Measurements from ENCODE around the gene KIAA0232. TPM values are rescaled to one million over a fixed set of nuclear protein-coding genes. Genes with fewer than 3 reads are reported as not detected.

Gene KIAA0232
- total and polyA plus RNA-seq, 9 of the 15 experiments (the other 6 are each of a cell fraction or from before 2014, with no cell fraction given): 3.5 to 17.4 (median 13.0) TPM

DNA sequence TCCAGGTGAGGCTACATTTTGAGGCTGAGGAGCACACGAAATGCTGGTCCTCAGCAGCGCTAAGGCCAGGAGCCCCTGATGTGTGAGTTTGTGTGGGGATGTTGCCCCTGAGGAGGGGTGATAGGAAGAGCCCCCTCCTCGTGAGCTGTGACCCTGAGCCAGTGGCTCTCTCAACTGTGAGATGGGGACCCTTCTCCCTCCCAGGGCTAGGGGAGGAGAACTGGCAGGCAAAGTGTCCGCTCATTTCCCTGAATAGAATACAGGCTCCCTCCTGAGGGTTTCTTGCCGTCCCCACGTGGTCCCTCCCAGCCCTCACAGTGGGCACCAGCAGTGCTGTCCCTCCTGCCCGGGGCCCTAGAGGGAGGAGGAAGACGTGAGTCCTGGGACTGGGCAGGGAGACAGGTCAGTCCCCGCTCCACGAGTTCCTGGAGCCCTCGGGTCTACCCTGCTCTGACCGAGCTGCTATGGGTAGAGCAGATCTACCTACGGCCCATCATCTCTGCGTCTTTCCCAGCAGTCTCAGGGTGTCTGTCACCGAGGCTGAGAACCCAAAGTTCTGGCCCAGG is 106.1 kb downstream of the KIAA0232 start:
- 93% methylated on average over 11 of the region's 15 CpGs for WGBS (ENCODE audit: insufficient coverage, low coverage, missing lambda C conversion rate)
- no peak for ATAC-seq
- Histone ChIP-seq H2AFZ (ENCODE audit: low read depth, low read length) (no peak overlapping the region), H3K79me2 (ENCODE audit: control insufficient read depth, insufficient read depth, low read length) (no peaks in the 10 kb centered on the region), H3K9me3 (replicated peaks; ENCODE audit: control insufficient read depth, insufficient read depth, low read depth, low read length) (peaks cover 8% of the 10 kb centered on the region), H4K20me1 (replicated peaks; ENCODE audit: control insufficient read depth, insufficient read depth, low read length) (no peaks in the 10 kb centered on the region), H3K9ac (ENCODE audit: insufficient read depth in 1 of 2, low read depth in 2 of 2, low read length in 2 of 2) (peak overlapping the region in 1 of 2 experiments; percentile 36; a peak in 1 of 4 replicates), H3K27ac (ENCODE audit: extremely low read depth, low read depth, low read length) (peak overlapping the region; percentile 34; the same call in 2 of the 3 replicates), H3K4me3 (no peak overlapping the region), H3K4me2 (ENCODE audit: insufficient read depth, low read length) (no peak overlapping the region), H3K27me3 (ENCODE audit: control insufficient read depth in 2 of 2, insufficient read depth in 2 of 2, low read length in 2 of 2) (no peaks in the 10 kb centered on the region), H3K36me3 (ENCODE audit: control insufficient read depth, insufficient read depth, low read length) (no peaks in the 10 kb centered on the region; the same call in 2 of the 3 replicates), H3K4me1 (replicated peaks in 1 of 2; ENCODE audit: control insufficient read depth in 2 of 2, insufficient read depth in 2 of 2, low read length in 2 of 2) (peaks cover 27 to 51% of the 10 kb centered on the region in 2 experiments), H3K9me1 (ENCODE audit: control insufficient read depth, insufficient read depth, low read length) (no peaks in the 10 kb centered on the region)
- DNase-seq (ENCODE audit: extremely low read depth in 1 of 4, low spot score in 3 of 4): no peak
- in situ Hi-C loops (cut with MboI) (no loop called here), intact Hi-C loops (cut with micrococcal nuclease) (no loop called here)
- TF ChIP-seq TFAM (CRISPR knock-in tag; conservative IDR thresholded peaks at IDR 0.05) (no peak), ZC3H11A (IDR thresholded peaks at IDR 0.05; ENCODE audit: low read depth, low read length) (no peak), FOS (IDR thresholded peaks at IDR 0.05; ENCODE audit: extremely low read depth, insufficient read length) (no peak), TAF7 (tag; IDR thresholded peaks at IDR 0.05) (no peak), MTA3 (IDR thresholded peaks at IDR 0.05; ENCODE audit: borderline replicate concordance) (no peak), FIP1L1 (IDR thresholded peaks at IDR 0.05; ENCODE audit: low read depth, low read length, poor library complexity, severe bottlenecking) (no peak), ZNF507 (tag; conservative IDR thresholded peaks at IDR 0.05) (no peak), EGR1 (conservative IDR thresholded peaks at IDR 0.05) (no peak), ZNF436 (CRISPR knock-in tag; IDR thresholded peaks at IDR 0.05) (no peak), ILF3 (IDR thresholded peaks at IDR 0.05; ENCODE audit: borderline replicate concordance) (no peak), XRCC4 (IDR thresholded peaks at IDR 0.05; ENCODE audit: extremely low read depth, insufficient read depth, insufficient read length) (no peak), CBX8 (IDR thresholded peaks at IDR 0.05; ENCODE audit: borderline replicate concordance, extremely low read depth, low read depth, low read length, poor library complexity, severe bottlenecking) (no peak), NEUROD1 (IDR thresholded peaks at IDR 0.05; ENCODE audit: borderline replicate concordance, low read depth, low read length, partially characterized antibody) (no peak), ZNF589 (CRISPR knock-in tag; IDR thresholded peaks at IDR 0.05; ENCODE audit: low read depth) (no peak)
- TF ChIP-seq, protein P1, sequence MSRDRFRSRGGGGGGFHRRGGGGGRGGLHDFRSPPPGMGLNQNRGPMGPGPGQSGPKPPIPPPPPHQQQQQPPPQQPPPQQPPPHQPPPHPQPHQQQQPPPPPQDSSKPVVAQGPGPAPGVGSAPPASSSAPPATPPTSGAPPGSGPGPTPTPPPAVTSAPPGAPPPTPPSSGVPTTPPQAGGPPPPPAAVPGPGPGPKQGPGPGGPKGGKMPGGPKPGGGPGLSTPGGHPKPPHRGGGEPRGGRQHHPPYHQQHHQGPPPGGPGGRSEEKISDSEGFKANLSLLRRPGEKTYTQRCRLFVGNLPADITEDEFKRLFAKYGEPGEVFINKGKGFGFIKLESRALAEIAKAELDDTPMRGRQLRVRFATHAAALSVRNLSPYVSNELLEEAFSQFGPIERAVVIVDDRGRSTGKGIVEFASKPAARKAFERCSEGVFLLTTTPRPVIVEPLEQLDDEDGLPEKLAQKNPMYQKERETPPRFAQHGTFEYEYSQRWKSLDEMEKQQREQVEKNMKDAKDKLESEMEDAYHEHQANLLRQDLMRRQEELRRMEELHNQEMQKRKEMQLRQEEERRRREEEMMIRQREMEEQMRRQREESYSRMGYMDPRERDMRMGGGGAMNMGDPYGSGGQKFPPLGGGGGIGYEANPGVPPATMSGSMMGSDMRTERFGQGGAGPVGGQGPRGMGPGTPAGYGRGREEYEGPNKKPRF (IDR thresholded peaks at IDR 0.05; ENCODE audit: low read depth, low read length): no peak
- BruUV-seq (replicated peaks): no TSS peak
- FAIRE-seq: no peak
- ChIA-PET POLR2A (no interaction called here), CTCF (ENCODE audit: low intra/inter-chr PET ratio) (no interaction called here)

All from K562 (cell line).